Fibroblast of the aortic adventitia (primary cell): ENCODE measurements around the gene NACC2. TPM values are rescaled to one million over a fixed set of nuclear protein-coding genes. Genes with fewer than 3 reads are reported as not detected.

Experiments used
- DNase-seq: peaks from one replicate; pipeline ENCODE4 v3.0.0-alpha.2; 2010; ENCODE audit warnings: low read depth
- H3K4me3 ChIP-seq: 2 replicates; pipeline ENCODE4 v1.5.1; 2011; ENCODE audit warnings: low read depth, mild to moderate bottlenecking, control low read depth, low read length, moderate library complexity
- CTCF ChIP-seq: IDR thresholded peaks from 2 replicates; pipeline ENCODE4 v1.5.1; 2011; ENCODE audit warnings: mild to moderate bottlenecking, low read length, control low read depth, inconsistent platforms; ENCODE audit not compliant: insufficient read depth
- total RNA-seq: library from RNA; depleted of rRNA; stranded (reverse); fragments of >200 nt; gene quantifications from 2 replicates; pipeline ENCODE4 v1.2.3, GENCODE V29; 2012; ENCODE audit warnings: low replicate concordance

Gene NACC2
- total RNA-seq, 1 donor: 17.4 TPM

DNA sequence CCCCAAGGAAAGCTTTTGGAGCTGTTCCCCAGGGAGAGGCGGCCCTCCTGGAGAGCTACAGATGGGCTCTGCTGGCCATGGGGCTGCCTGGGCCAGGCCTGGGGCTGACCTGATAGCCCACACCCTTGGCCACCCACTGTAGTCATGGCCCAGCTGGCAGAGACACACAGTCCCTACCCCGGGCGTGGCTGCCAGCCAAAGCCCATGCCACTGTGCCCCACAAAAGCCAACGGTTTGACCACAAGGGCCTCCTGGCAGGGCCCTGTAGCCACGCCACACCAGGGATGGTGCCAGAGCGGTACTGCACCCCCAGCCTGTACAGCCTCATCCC, 15.2 kb downstream of the NACC2 start:
- DNase-seq: no peak
- no peak for TF ChIP-seq CTCF
- H3K4me3 ChIP-seq: no peak overlapping the region

- TF ChIP-seq CTCF: no peak
- no peak overlapping the region for H3K4me3 ChIP-seq
- DNase-seq: no peak
Observed at GRCh38 chr9:136079211-136079915, 15.7 kb downstream of the NACC2 start.

- no peak for TF ChIP-seq CTCF
- H3K4me3 ChIP-seq: no peak overlapping the region
- DNase-seq: no peak
Observed at GRCh38 chr9:136078498-136079011, 16.5 kb downstream of the NACC2 start.

DNA sequence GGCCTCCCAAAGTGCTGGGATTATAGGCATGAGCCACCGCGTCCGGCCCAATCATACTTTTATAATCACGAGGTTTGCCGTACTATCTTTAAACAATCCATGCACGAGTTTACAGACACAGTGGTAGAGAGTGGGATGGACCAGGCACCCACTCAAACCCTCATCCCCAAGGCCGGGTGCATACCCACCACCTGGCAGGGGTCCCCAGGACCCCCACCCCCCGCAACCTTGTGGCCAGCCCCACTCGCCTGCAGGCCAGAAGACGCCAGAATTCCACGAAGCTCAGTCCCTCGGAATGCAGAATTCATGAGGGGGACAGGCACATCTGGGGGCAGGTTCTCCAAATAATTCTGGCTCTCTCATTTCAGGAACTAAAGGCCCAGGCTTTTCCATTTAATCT, 17.1 kb downstream of the NACC2 start:
- H3K4me3 ChIP-seq: no peak overlapping the region
- no peak for DNase-seq
- no peak for TF ChIP-seq CTCF

DNA sequence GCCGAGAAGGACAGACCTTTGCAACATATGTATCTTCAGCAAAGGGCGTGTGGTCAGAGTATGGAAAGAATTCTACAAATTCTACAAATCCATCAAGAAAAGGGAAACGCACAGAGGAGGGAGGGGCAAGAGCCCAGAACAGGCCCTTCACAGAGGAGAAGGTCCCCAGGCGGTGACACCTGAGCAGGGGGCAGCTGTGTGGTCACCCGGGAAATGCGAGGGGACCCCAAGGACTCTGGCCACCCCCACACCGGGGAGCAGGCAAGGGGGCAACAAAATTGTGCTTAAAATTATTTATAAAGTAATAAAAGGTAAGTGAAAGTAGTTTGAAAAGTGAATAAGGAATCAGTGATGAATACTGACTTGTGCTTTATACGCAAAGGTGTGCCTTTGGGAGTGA, 17.6 kb downstream of the NACC2 start:
- no peak for DNase-seq
- TF ChIP-seq CTCF: no peak
- no peak overlapping the region for H3K4me3 ChIP-seq

- no peak overlapping the region for H3K4me3 ChIP-seq
- no peak for TF ChIP-seq CTCF
- no peak for DNase-seq
Observed at GRCh38 chr9:136075881-136076678, 19.0 kb downstream of the NACC2 start.
